Measurements from ENCODE around the gene PFDN1.
"Not testable (repeated sequence)": the region's sequence is repeated elsewhere in the genome, so short reads cannot be mapped to it uniquely, and the experiment has no call there.

The PFDN1 gene

GRCh38 chr5:140302786-140303639 lies at the start of gene PFDN1:
Gene PFDN1 (minus strand): TSS chr5:140303101. CDS start chr5:140303073, 28 bp downstream.
- Histone ChIP-seq H4K20me1 (no peaks in the 10 kb centered on the region), H3K36me3 (peaks cover 25% of the 10 kb centered on the region), H3K27ac (peak within 1 kb of the TSS; percentile 89), H3K9me3 (no peaks in the 10 kb centered on the region), H3K27me3 (no peaks in the 10 kb centered on the region), H3K4me3 (peak within 1 kb of the TSS; percentile 88), H3K4me2 (peak within 1 kb of the TSS; percentile 91), H3K9ac (peak within 1 kb of the TSS; percentile 93), H3K4me1 (peaks cover 35% of the 10 kb centered on the region)
- no peak for TF ChIP-seq Cebpa-rat (IDR thresholded peaks at IDR 0.05)

GRCh38 chr5:140351609-140352334 lies 48.9 kb upstream of the PFDN1 start:
- no peak overlapping the region; the same call in 1 of the 2 replicates for H3K4me2 ChIP-seq
- no peaks in the 10 kb centered on the region for H3K36me3 ChIP-seq
- no peaks in the 10 kb centered on the region for H4K20me1 ChIP-seq
- no peak overlapping the region for H3K27ac ChIP-seq
- H3K4me3 ChIP-seq = no peak overlapping the region
- H3K4me1 ChIP-seq = peaks cover 50% of the 10 kb centered on the region
- no peak for TF ChIP-seq Cebpa-rat (IDR thresholded peaks at IDR 0.05)
- no peak overlapping the region for H3K9ac ChIP-seq
- H3K9me3 ChIP-seq = no peaks in the 10 kb centered on the region
- H3K27me3 ChIP-seq = no peaks in the 10 kb centered on the region

- Histone ChIP-seq H3K27me3 (no peaks in the 10 kb centered on the region), H3K27ac (peak overlapping the region; percentile 99), H4K20me1 (no peaks in the 10 kb centered on the region), H3K36me3 (peaks cover 2% of the 10 kb centered on the region; the same call in 1 of the 2 replicates), H3K9ac (no peak overlapping the region; the same call in 1 of the 2 replicates), H3K4me2 (peak overlapping the region; percentile 98), H3K4me3 (no peak overlapping the region), H3K4me1 (peaks cover 60% of the 10 kb centered on the region), H3K9me3 (no peaks in the 10 kb centered on the region)
- no peak for TF ChIP-seq Cebpa-rat (IDR thresholded peaks at IDR 0.05)
These were observed 46.3 kb upstream of the PFDN1 start for GRCh38 chr5:140349244-140349643.

GRCh38 chr5:140348104-140348503 lies 45.2 kb upstream of the PFDN1 start:
- H4K20me1 ChIP-seq = no peaks in the 10 kb centered on the region
- no peaks in the 10 kb centered on the region for H3K27me3 ChIP-seq
- no peaks in the 10 kb centered on the region for H3K9me3 ChIP-seq
- peak overlapping the region; percentile 3; the same call in 1 of the 2 replicates for H3K4me3 ChIP-seq
- peaks cover 9% of the 10 kb centered on the region; the same call in 1 of the 2 replicates for H3K36me3 ChIP-seq
- peak overlapping the region; percentile 94 for H3K9ac ChIP-seq
- peak overlapping the region; percentile 98 for H3K4me2 ChIP-seq
- H3K4me1 ChIP-seq = peaks cover 72% of the 10 kb centered on the region
- H3K27ac ChIP-seq = peak overlapping the region; percentile 99
- TF ChIP-seq Cebpa-rat (IDR thresholded peaks at IDR 0.05) = no peak

- Histone ChIP-seq H3K27me3 (no peaks in the 10 kb centered on the region), H3K36me3 (peaks cover 9% of the 10 kb centered on the region; the same call in 1 of the 2 replicates), H4K20me1 (no peaks in the 10 kb centered on the region), H3K9me3 (no peaks in the 10 kb centered on the region), H3K4me2 (peak overlapping the region; percentile 98), H3K4me3 (peak overlapping the region; percentile 83), H3K4me1 (peaks cover 79% of the 10 kb centered on the region), H3K27ac (peak overlapping the region; percentile 99), H3K9ac (peak overlapping the region; percentile 94)
- no peak for TF ChIP-seq Cebpa-rat (IDR thresholded peaks at IDR 0.05)
These were observed 44.5 kb upstream of the PFDN1 start for GRCh38 chr5:140347360-140347759.

- H3K9me3 ChIP-seq = no peaks in the 10 kb centered on the region
- H3K36me3 ChIP-seq = peaks cover 14% of the 10 kb centered on the region
- TF ChIP-seq Cebpa-rat (IDR thresholded peaks at IDR 0.05) = no peak
- H3K4me3 ChIP-seq = peak within 1 kb of the TSS; percentile 83
- peak within 1 kb of the TSS; percentile 99 for H3K27ac ChIP-seq
- no peaks in the 10 kb centered on the region for H4K20me1 ChIP-seq
- no peaks in the 10 kb centered on the region for H3K27me3 ChIP-seq
- H3K9ac ChIP-seq = peak within 1 kb of the TSS; percentile 94
- peak within 1 kb of the TSS; percentile 98 for H3K4me2 ChIP-seq
- peaks cover 86% of the 10 kb centered on the region for H3K4me1 ChIP-seq
These were observed 43.7 kb upstream of the PFDN1 start, which contains the start of gene HBEGF for GRCh38 chr5:140346348-140347221. Gene HBEGF (minus strand): TSS chr5:140346603. CDS start chr5:140346328, 275 bp downstream.

GRCh38 chr5:140345919-140346347 lies 43.0 kb upstream of the PFDN1 start:
- peak overlapping the region; percentile 99 for H3K27ac ChIP-seq
- no peaks in the 10 kb centered on the region for H3K9me3 ChIP-seq
- no peaks in the 10 kb centered on the region for H3K27me3 ChIP-seq
- H3K4me2 ChIP-seq = peak overlapping the region; percentile 98
- H4K20me1 ChIP-seq = no peaks in the 10 kb centered on the region
- peak overlapping the region; percentile 83 for H3K4me3 ChIP-seq
- peaks cover 86% of the 10 kb centered on the region for H3K4me1 ChIP-seq
- TF ChIP-seq Cebpa-rat (IDR thresholded peaks at IDR 0.05) = no peak
- peak overlapping the region; percentile 94 for H3K9ac ChIP-seq
- H3K36me3 ChIP-seq = peaks cover 20% of the 10 kb centered on the region

GRCh38 chr5:140344683-140345423 lies 42.0 kb upstream of the PFDN1 start:
- Histone ChIP-seq H3K9ac (peak overlapping the region; percentile 94), H3K27ac (peak overlapping the region; percentile 99), H3K27me3 (no peaks in the 10 kb centered on the region), H3K4me3 (peak overlapping the region; percentile 83), H3K36me3 (peaks cover 31% of the 10 kb centered on the region), H3K4me2 (peak overlapping the region; percentile 98), H4K20me1 (peaks cover under 1% of the 10 kb centered on the region; the same call in 1 of the 2 replicates), H3K9me3 (no peaks in the 10 kb centered on the region), H3K4me1 (peaks cover 86% of the 10 kb centered on the region)
- TF ChIP-seq Cebpa-rat (IDR thresholded peaks at IDR 0.05) = no peak

- peaks cover 86% of the 10 kb centered on the region for H3K4me1 ChIP-seq
These were observed 40.9 kb upstream of the PFDN1 start for GRCh38 chr5:140343849-140344248.

More at GRCh38 chr5:140343849-140344248, 40.9 kb upstream of the PFDN1 start:
- H4K20me1 ChIP-seq = peaks cover 11% of the 10 kb centered on the region; the same call in 1 of the 2 replicates
- H3K36me3 ChIP-seq = peaks cover 41% of the 10 kb centered on the region
- H3K9ac ChIP-seq = peak overlapping the region; percentile 94
- peak overlapping the region; percentile 83 for H3K4me3 ChIP-seq
- H3K4me2 ChIP-seq = peak overlapping the region; percentile 98
- H3K27ac ChIP-seq = peak overlapping the region; percentile 99
- H3K9me3 ChIP-seq, H3K27me3 ChIP-seq: not testable (repeated sequence)

Measured in BLaER1 (cell line).